ENCODE measurements around the gene HSD17B3. TPM values are rescaled to one million over a fixed set of nuclear protein-coding genes. Genes with fewer than 3 reads are reported as not detected.
"Not testable (repeated sequence)": the region's sequence is repeated elsewhere in the genome, so short reads cannot be mapped to it uniquely, and the experiment has no call there.

The HSD17B3 gene
- total RNA-seq, 2 experiments from 2014 or later, result 0.42 to 0.80 TPM

DNA sequence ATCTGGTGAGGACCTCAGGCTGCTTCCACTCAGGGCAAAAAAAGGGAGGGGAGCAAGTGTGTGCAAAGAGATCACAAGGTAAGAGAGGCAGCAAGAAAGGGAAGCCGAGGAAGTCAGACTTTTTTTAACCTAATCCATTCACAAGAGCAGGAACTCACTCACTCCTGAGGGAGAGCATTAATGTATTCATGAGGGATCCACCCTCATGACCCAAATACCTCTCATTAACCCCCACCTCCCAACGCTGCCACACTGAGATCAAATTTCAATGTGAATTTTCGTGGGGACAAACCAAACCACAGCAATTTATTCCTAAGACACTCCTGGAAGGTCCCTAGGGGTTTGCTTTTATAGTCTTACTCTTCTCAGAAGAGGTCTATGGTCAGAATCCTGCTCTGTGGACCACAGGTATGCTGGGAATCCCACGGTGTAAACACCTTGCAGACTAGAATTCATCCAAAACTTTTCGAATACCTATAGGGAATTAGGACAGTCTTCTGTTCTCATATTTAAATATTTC lies 108.7 kb downstream of the HSD17B3 start:
- Histone ChIP-seq H3K36me3 (ENCODE audit: insufficient read depth, low read length) (no peaks in the 10 kb centered on the region), H3K27ac (ENCODE audit: low read depth in 1 of 2, low read length in 2 of 2) (no peak overlapping the region), H3K4me1 (ENCODE audit: insufficient read depth, low read length) (no peaks in the 10 kb centered on the region), H3K4me3 (ENCODE audit: low read length) (no peak overlapping the region), H3K27me3 (ENCODE audit: control insufficient read depth in 1 of 2, insufficient read depth in 2 of 2, low read length in 2 of 2) (no peaks in the 10 kb centered on the region), H3K9me3 (ENCODE audit: control insufficient read depth in 1 of 2, insufficient read depth in 1 of 2, low read length in 2 of 2) (peaks cover 4% of the 10 kb centered on the region in 2 experiments)
- Mint-ChIP-seq H3K9me3 (peaks cover 6% of the 10 kb centered on the region), H3K27me3 (peaks cover 26% of the 10 kb centered on the region), H3K4me3 (no peak overlapping the region), H3K27ac (no peak overlapping the region), H3K36me3 (ENCODE audit: low read depth) (no peaks in the 10 kb centered on the region), H3K4me1 (ENCODE audit: low read depth) (no peaks in the 10 kb centered on the region)
- TF ChIP-seq, protein P1, sequence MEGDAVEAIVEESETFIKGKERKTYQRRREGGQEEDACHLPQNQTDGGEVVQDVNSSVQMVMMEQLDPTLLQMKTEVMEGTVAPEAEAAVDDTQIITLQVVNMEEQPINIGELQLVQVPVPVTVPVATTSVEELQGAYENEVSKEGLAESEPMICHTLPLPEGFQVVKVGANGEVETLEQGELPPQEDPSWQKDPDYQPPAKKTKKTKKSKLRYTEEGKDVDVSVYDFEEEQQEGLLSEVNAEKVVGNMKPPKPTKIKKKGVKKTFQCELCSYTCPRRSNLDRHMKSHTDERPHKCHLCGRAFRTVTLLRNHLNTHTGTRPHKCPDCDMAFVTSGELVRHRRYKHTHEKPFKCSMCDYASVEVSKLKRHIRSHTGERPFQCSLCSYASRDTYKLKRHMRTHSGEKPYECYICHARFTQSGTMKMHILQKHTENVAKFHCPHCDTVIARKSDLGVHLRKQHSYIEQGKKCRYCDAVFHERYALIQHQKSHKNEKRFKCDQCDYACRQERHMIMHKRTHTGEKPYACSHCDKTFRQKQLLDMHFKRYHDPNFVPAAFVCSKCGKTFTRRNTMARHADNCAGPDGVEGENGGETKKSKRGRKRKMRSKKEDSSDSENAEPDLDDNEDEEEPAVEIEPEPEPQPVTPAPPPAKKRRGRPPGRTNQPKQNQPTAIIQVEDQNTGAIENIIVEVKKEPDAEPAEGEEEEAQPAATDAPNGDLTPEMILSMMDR (IDR thresholded peaks at IDR 0.05), result no peak
- DNase-seq (no peak), ATAC-seq (ENCODE audit: poor library complexity) (no peak)
- ChIA-PET POLR2A (no interaction called here), CTCF (no interaction called here)
- intact Hi-C loops (cut with DNase I, micrococcal nuclease), result no loop called here

DNA sequence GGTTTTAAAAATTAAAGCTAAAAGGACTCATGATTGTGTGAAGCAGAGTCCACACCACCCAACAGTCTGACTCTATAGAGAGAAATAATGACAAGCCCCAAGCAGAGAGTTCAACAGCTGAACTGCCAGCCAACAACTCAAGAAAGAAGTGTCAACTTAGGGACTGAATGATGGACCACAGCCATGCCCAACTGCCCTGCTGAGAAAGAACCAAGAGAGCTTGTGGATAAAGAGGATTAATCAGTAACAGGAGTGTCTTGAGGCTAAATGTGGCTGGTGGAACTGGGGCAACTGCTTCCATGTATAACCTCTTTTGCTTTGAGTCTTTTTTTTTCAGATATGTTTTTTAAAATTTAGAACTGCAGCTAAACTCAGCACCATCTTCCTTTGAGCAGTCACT lies 109.3 kb downstream of the HSD17B3 start:
- ChIA-PET CTCF (no interaction called here), POLR2A (no interaction called here)

DNA sequence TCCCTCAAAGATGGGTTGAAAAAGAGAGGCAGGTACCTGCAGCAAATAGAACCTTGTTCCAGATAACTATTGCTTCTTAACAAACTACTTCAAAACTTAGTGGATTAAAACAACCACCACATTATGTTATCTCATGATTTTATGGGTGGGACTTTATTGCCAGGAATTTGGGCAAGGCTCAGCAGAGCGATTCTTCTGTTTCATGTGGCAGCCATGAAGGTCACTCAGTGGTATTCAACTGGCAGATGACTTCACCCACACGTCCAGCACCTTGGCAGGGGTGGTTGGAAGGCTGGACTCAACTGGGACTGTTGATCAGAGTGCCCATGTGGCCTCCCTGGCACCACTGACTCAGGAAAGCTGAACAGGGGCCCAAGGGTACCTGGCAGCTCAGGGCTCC lies 112.0 kb downstream of the HSD17B3 start:
- DNase-seq (no peak), ATAC-seq (ENCODE audit: poor library complexity) (no peak)
- H3K4me3 ChIP-seq (ENCODE audit: low read length), result no peak overlapping the region
- peaks cover 6% of the 10 kb centered on the region for H3K9me3 Mint-ChIP-seq
- H3K4me3 Mint-ChIP-seq, result no peak overlapping the region
- H3K27ac ChIP-seq (ENCODE audit: low read depth in 1 of 2, low read length in 2 of 2), result no peak overlapping the region
- H3K9me3 ChIP-seq (ENCODE audit: control insufficient read depth in 1 of 2, insufficient read depth in 1 of 2, low read length in 2 of 2), result peaks cover 4 to 8% of the 10 kb centered on the region in 2 experiments
- intact Hi-C loops (cut with DNase I, micrococcal nuclease), result no loop called here
- H3K27me3 Mint-ChIP-seq, result peaks cover 40% of the 10 kb centered on the region
- H3K4me1 Mint-ChIP-seq (ENCODE audit: low read depth), result no peaks in the 10 kb centered on the region
- no peak overlapping the region for H3K27ac Mint-ChIP-seq
- H3K27me3 ChIP-seq (ENCODE audit: control insufficient read depth in 1 of 2, insufficient read depth in 2 of 2, low read length in 2 of 2), result peaks cover 0 to 2% of the 10 kb centered on the region in 2 experiments
- no peaks in the 10 kb centered on the region for H3K4me1 ChIP-seq (ENCODE audit: insufficient read depth, low read length)
- POLR2A ChIA-PET, result no interaction called here
- CTCF ChIA-PET, result no interaction called here
- H3K36me3 Mint-ChIP-seq (ENCODE audit: low read depth), result no peaks in the 10 kb centered on the region
- no peaks in the 10 kb centered on the region for H3K36me3 ChIP-seq (ENCODE audit: insufficient read depth, low read length)
- TF ChIP-seq, protein P1 (IDR thresholded peaks at IDR 0.05), result no peak

More for the DNA sequence above, 109.3 kb downstream of the HSD17B3 start:
- TF ChIP-seq, protein P1 (IDR thresholded peaks at IDR 0.05), result no peak
- Mint-ChIP-seq H3K27ac (no peak overlapping the region), H3K27me3 (peaks cover 27% of the 10 kb centered on the region), H3K36me3 (ENCODE audit: low read depth) (no peaks in the 10 kb centered on the region), H3K4me1 (ENCODE audit: low read depth) (no peaks in the 10 kb centered on the region), H3K4me3 (no peak overlapping the region), H3K9me3 (peaks cover 6% of the 10 kb centered on the region)
- ATAC-seq (ENCODE audit: poor library complexity) (no peak), DNase-seq (no peak)
- Histone ChIP-seq H3K9me3 (ENCODE audit: control insufficient read depth in 1 of 2, insufficient read depth in 1 of 2, low read length in 2 of 2) (peaks cover 4% of the 10 kb centered on the region in 2 experiments), H3K27ac (ENCODE audit: low read depth in 1 of 2, low read length in 2 of 2) (no peak overlapping the region), H3K27me3 (ENCODE audit: control insufficient read depth in 1 of 2, insufficient read depth in 2 of 2, low read length in 2 of 2) (no peaks in the 10 kb centered on the region), H3K36me3 (ENCODE audit: insufficient read depth, low read length) (no peaks in the 10 kb centered on the region), H3K4me3 (ENCODE audit: low read length) (no peak overlapping the region), H3K4me1 (ENCODE audit: insufficient read depth, low read length) (no peaks in the 10 kb centered on the region)
- intact Hi-C loops (cut with DNase I, micrococcal nuclease), result no loop called here

DNA sequence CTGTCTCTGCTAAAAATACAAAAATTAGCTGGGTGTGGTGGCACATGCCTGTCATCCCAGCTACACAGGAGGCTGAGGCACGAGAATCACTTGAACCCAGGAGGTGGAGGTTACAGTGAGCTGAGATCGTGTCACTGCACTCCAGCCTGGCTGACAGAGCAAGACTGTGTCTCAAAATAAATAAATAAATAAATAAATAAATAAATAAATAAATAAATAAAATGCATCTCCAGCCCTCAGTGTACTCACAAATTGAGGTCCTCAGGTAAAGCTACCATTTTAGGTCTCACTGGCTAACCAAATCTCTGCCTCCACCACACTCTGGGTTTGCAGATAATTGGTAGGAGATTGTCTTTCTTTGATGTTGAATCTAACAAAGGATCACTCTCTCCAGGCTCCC lies 112.4 kb downstream of the HSD17B3 start:
- H3K4me1 Mint-ChIP-seq (ENCODE audit: low read depth); CTCF ChIA-PET; H3K4me1 ChIP-seq (ENCODE audit: insufficient read depth, low read length); DNase-seq; H3K9me3 Mint-ChIP-seq; H3K4me3 Mint-ChIP-seq; H3K36me3 Mint-ChIP-seq (ENCODE audit: low read depth); ATAC-seq (ENCODE audit: poor library complexity); H3K9me3 ChIP-seq (ENCODE audit: control insufficient read depth in 1 of 2, insufficient read depth in 1 of 2, low read length in 2 of 2); H3K27me3 ChIP-seq (ENCODE audit: control insufficient read depth in 1 of 2, insufficient read depth in 2 of 2, low read length in 2 of 2); H3K4me3 ChIP-seq (ENCODE audit: low read length); H3K27ac Mint-ChIP-seq; H3K27ac ChIP-seq (ENCODE audit: low read depth in 1 of 2, low read length in 2 of 2); intact Hi-C loops (cut with DNase I, micrococcal nuclease); POLR2A ChIA-PET; H3K36me3 ChIP-seq (ENCODE audit: insufficient read depth, low read length): not testable (repeated sequence)
- peaks cover 44% of the 10 kb centered on the region for H3K27me3 Mint-ChIP-seq
